ENCODE measurements around the gene TMEM119.
"Not testable (repeated sequence)": the region's sequence is repeated elsewhere in the genome, so short reads cannot be mapped to it uniquely, and the experiment has no call there.

TMEM119 gene

DNA sequence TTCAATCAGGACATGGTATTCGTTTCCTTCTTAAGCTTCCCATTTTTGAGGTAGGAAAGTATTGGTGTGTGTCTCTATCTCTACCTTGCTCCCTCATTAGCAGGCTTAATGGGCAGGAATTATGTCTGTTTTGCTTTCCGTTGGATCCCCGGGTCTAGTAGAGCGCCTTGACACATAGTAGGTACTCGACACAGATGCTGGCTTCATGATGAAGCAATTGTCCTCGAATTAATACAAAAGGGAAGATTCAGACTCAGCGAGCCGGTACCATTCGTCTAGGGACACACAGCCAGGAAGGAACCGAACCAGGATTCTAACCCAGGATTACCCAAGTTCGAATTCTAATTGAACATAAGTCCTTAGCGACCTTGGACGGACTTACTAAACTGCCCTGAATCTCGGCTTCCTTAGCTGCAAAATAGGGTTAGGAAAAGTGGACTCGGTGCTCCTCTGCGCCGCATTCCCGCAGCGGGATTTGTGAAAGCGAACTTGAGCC lies 36.0 kb downstream of the TMEM119 start:
- Mint-ChIP-seq H3K27ac (peak overlapping the region; percentile 94), H3K4me1 (ENCODE audit: low read depth) (peaks cover 53% of the 10 kb centered on the region), H3K9me3 (no peaks in the 10 kb centered on the region), H3K27me3 (no peaks in the 10 kb centered on the region), H3K36me3 (ENCODE audit: low read depth) (peaks cover 68% of the 10 kb centered on the region), H3K4me3 (peak overlapping the region; percentile 100)
- intact Hi-C loops (cut with micrococcal nuclease), result loop anchor here (5.0 kb wide), 2 partner anchors 70 to 170 kb away; partner anchors contain the start of genes CORO1C and SELPLG

DNA sequence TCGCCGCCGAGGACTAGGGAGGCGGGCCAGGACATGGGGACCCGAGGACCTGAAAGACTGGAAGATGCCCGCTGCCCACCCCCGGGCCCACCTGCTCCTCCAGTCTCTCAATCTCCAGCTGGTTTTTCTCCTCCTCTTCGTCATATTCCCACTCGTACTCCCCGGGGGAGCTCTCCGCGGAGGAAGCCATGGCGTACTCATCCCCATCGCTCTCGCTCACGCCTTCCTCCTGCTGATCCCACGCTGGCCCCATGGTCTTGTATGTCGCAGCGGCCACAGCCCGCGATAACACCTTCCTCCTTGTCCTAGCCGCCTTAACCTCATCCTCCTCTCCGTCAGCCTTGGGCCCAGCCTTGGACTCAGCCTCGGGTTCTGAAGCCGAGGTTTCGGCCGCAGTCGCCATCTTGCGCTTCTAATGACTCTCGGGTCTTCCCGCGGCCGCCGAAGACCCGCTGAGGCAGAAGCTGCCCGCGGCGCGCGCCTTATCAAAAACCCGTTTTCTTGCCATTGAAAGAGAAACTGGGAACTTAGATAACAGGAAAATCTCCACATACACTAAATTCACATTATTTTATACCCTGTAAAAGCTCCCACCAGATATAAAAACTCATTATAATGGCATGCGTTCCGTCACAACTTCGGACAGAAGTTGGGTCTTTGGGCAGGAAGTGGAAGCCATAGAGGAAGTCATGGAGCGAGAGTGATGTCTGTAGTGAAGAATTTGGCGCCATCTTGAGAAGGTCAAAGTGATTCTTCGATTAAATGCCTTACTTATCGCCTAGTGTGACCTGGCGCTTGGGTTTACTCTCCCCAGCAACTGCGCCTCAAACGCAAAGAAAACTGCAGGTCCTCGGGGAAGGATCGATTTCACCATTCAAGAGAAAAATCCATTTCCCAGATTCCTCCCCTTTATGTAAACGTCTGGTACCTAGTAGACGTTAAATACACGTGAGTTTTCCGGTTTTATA lies 36.8 kb downstream of the TMEM119 start, which contains the start of gene SART3:
SART3 (minus strand) TSS at position 422 of the 968 bp plus-strand sequence; CDS start at position 403, 19 bp downstream.
- Mint-ChIP-seq H3K4me1 (ENCODE audit: low read depth) (peaks cover 48% of the 10 kb centered on the region), H3K27me3 (no peaks in the 10 kb centered on the region), H3K36me3 (ENCODE audit: low read depth) (peaks cover 60% of the 10 kb centered on the region), H3K27ac (peak within 1 kb of the TSS; percentile 94), H3K4me3 (peak within 1 kb of the TSS; percentile 100), H3K9me3 (no peaks in the 10 kb centered on the region)
- intact Hi-C loops (cut with micrococcal nuclease), result loop anchor here (5.0 kb wide), 2 partner anchors 71 to 171 kb away; partner anchors contain the start of genes CORO1C and SELPLG

DNA sequence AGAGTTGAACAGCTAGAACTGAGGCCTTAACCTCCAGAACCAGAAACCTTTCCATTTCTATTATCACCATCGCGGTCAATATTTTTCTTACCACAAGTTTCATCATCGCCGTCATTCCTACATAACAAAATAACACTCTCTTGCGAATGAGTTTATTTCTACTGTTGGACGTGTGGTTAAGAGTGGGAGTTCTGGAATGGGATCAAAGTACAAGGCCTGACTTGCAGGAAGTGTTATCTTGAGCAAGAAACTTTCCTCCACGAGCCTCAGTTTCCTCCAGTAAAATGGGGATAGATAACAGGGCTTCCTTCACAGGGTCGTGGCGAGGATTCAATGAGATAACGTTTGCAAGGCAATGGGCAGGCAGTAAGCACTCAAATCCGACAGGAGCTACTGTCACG lies 37.6 kb downstream of the TMEM119 start:
- H3K36me3 Mint-ChIP-seq (ENCODE audit: low read depth), result peaks cover 53% of the 10 kb centered on the region
- peak overlapping the region; percentile 94 for H3K27ac Mint-ChIP-seq
- no peaks in the 10 kb centered on the region for H3K27me3 Mint-ChIP-seq
- no peaks in the 10 kb centered on the region for H3K9me3 Mint-ChIP-seq
- H3K4me3 Mint-ChIP-seq, result peak overlapping the region; percentile 100
- peaks cover 42% of the 10 kb centered on the region for H3K4me1 Mint-ChIP-seq (ENCODE audit: low read depth)
- intact Hi-C loops (cut with micrococcal nuclease), result loop anchor here (5.0 kb wide), 2 partner anchors 72 to 172 kb away; partner anchors contain the start of genes CORO1C and SELPLG

DNA sequence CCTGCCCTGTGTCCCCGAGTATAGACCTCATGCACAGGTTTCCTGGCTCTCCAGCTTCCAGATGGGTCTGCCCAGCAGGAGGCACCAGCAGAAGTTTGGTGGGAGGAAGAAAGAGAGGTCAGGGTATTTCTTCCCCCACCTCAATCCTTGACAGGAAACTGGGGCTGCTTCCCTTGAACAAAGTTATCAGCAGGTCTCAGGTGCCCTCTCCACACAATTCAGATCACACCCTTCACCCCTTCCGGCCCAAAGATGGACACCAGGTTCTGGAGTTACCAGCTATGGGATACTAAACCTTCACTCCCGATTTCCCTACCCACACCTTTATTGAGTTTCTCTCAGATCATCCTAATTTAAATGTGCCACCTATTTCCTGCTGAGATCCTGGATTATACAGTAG lies 38.1 kb downstream of the TMEM119 start:
- H3K4me1 Mint-ChIP-seq (ENCODE audit: low read depth), result peaks cover 37% of the 10 kb centered on the region
- peak overlapping the region; percentile 94 for H3K27ac Mint-ChIP-seq
- H3K36me3 Mint-ChIP-seq (ENCODE audit: low read depth), result peaks cover 47% of the 10 kb centered on the region
- peak overlapping the region; percentile 100 for H3K4me3 Mint-ChIP-seq
- no peaks in the 10 kb centered on the region for H3K27me3 Mint-ChIP-seq
- intact Hi-C loops (cut with micrococcal nuclease), result loop anchor here (5.0 kb wide), 2 partner anchors 73 to 173 kb away; partner anchors contain the start of genes CORO1C and SELPLG
- no peaks in the 10 kb centered on the region for H3K9me3 Mint-ChIP-seq

DNA sequence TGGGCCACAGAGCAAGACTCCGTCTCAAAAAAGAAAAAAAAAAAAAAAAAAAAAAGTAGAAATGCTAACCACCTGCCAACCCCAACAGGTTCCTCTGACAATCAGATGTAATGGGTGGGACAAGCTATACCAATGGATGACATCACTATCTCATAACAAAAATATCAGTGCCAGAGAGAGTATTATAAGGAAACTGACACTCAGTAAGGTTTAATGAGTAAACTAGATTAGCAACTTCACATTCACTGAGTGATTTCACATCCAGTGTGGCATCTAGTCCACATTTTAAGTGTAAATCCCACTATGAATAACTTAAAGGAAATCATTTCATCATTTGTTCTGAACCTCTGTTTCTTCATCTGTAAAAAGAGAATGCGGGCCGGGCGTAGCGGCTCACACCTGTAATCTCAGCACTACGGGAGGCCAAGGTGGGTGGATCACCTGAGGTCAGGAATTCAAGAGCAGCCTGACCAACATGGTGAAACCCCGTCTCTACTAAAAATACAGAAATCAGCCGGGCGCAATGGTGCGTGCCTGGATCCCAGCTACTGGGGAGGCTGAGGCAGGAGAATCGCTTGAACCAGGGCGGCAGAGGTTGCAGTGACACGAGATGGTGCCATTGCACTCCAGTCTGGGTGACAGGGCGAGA lies 38.8 kb downstream of the TMEM119 start:
- intact Hi-C loops (cut with micrococcal nuclease), result no loop called here
- Mint-ChIP-seq H3K36me3 (ENCODE audit: low read depth) (peaks cover 41% of the 10 kb centered on the region), H3K4me1 (ENCODE audit: low read depth) (peaks cover 36% of the 10 kb centered on the region), H3K27ac (peak overlapping the region; percentile 94), H3K27me3 (no peaks in the 10 kb centered on the region), H3K9me3 (no peaks in the 10 kb centered on the region), H3K4me3 (no peak overlapping the region)

DNA sequence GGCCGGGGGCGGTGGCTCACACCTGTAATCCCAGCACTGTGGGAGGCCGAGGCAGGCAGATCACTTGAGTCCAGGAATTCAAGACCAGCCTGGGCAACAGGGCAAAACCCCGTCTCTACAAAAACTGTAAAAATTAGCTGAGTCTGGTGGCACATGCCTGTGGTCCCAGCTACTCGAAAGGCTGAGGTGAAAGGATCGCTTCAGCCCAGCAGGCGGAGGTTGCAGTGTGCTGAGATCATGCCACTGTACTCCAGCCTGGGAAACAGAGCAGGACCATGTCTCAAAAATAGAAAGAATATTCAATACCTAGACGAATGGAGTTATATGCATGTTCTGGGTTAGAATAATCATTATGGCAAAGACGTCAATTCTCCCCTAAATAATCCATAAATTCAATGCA lies 42.5 kb downstream of the TMEM119 start:
- H3K36me3 Mint-ChIP-seq (ENCODE audit: low read depth), result peaks cover 30% of the 10 kb centered on the region
- H3K4me1 Mint-ChIP-seq (ENCODE audit: low read depth), result peaks cover 58% of the 10 kb centered on the region
- intact Hi-C loops (cut with micrococcal nuclease); H3K9me3 Mint-ChIP-seq; H3K27ac Mint-ChIP-seq; H3K4me3 Mint-ChIP-seq; H3K27me3 Mint-ChIP-seq: not testable (repeated sequence)

DNA sequence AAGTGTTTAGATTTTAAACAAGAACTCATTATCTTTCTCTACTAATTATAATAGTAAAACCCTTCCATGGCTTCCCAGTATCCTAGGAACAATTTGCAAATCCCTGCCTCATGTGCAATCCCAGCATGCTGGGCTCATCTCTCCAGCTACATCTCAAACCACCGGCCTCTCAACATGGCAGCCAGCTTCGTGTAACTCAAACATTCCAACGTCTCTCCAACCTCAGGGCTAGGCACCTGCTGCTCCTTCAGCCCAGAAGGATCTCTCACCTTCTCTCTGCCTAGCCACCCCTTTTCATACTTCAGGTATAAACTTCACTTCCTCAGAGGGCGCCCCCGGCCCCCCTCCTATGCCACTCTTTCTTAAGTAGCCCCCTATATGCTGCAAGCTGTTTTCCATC lies 44.1 kb downstream of the TMEM119 start:
- Mint-ChIP-seq H3K27me3 (no peaks in the 10 kb centered on the region), H3K4me1 (ENCODE audit: low read depth) (peaks cover 52% of the 10 kb centered on the region), H3K4me3 (no peak overlapping the region), H3K27ac (no peak overlapping the region), H3K9me3 (no peaks in the 10 kb centered on the region), H3K36me3 (ENCODE audit: low read depth) (peaks cover 23% of the 10 kb centered on the region)
- intact Hi-C loops (cut with micrococcal nuclease), result no loop called here

DNA sequence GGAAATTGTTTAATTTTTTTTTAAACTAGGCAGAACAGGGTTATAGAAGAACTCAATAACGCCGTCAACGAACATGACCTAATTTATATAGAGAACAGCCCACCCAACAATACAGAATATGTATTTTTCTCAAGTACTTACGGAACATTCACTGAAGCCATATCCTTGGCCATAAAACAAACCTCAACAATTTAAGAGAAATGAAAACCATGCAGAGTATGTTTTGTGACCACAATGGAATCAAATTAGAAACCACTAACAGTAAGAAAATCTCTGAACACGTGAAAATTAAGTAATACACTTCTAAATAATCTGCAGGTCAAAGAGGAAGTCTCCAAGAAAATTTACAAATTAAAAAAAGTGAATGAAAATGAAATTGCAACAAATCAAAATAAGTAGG lies 46.3 kb downstream of the TMEM119 start:
- peaks cover 47% of the 10 kb centered on the region for H3K4me1 Mint-ChIP-seq (ENCODE audit: low read depth)
- H3K36me3 Mint-ChIP-seq (ENCODE audit: low read depth), result peaks cover 20% of the 10 kb centered on the region
- intact Hi-C loops (cut with micrococcal nuclease), result no loop called here
- H3K9me3 Mint-ChIP-seq, result no peaks in the 10 kb centered on the region
- no peak overlapping the region for H3K4me3 Mint-ChIP-seq
- H3K27me3 Mint-ChIP-seq, result no peaks in the 10 kb centered on the region
- no peak overlapping the region for H3K27ac Mint-ChIP-seq

DNA sequence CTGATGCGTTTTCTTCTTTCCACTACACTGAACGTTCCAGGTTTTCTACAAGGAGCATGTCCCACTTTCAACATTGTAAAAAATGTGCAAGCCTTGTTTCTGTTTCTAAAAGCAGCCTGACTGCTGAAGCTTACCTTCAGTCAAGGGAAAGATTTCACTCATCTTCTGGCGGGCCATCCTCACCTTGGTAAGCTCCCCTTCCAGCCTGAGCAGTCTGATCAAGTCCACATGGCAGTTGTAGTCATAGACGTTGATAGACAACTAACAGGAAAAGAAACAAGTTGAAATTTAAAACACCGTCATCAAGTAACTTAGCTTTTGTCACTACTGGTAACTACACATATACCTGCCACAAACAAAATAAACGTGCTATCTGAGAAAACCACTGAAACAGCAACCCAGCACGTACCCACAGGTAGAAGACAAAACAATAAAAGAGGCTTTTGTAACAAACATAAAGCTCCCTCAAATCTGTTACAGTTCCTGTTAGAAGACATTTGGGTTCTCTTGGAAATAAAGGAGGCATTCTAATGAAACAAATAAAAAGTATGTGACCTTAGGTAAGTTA lies 48.8 kb downstream of the TMEM119 start:
- H3K4me1 Mint-ChIP-seq (ENCODE audit: low read depth), result peaks cover 45% of the 10 kb centered on the region
- peaks cover 43% of the 10 kb centered on the region for H3K36me3 Mint-ChIP-seq (ENCODE audit: low read depth)
- no peaks in the 10 kb centered on the region for H3K9me3 Mint-ChIP-seq
- no peak overlapping the region for H3K4me3 Mint-ChIP-seq
- H3K27ac Mint-ChIP-seq, result no peak overlapping the region
- intact Hi-C loops (cut with micrococcal nuclease), result no loop called here
- no peaks in the 10 kb centered on the region for H3K27me3 Mint-ChIP-seq

DNA sequence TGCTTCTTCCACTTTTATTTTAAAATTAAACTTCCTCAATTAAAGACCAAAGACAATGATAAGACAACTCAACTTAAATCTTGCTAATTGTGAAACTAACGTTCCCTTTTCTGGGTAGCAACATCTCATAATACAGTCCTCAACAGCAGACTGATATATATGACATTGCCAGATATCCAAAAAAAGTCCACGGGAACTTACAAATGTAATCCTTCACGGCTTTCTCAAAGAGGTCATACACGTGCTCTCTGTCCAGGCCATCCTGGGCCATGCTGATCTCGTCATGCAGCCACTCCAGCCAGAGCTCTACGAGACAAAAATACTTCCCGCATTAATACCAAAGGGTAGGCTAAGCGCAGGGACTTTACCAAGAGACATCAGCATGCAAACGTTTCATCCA lies 50.2 kb downstream of the TMEM119 start:
- H3K4me1 Mint-ChIP-seq (ENCODE audit: low read depth), result peaks cover 40% of the 10 kb centered on the region
- no peaks in the 10 kb centered on the region for H3K9me3 Mint-ChIP-seq
- H3K27me3 Mint-ChIP-seq, result no peaks in the 10 kb centered on the region
- peak overlapping the region; percentile 83 for H3K27ac Mint-ChIP-seq
- intact Hi-C loops (cut with micrococcal nuclease), result no loop called here
- H3K4me3 Mint-ChIP-seq, result peak overlapping the region; percentile 17
- H3K36me3 Mint-ChIP-seq (ENCODE audit: low read depth), result peaks cover 56% of the 10 kb centered on the region

DNA sequence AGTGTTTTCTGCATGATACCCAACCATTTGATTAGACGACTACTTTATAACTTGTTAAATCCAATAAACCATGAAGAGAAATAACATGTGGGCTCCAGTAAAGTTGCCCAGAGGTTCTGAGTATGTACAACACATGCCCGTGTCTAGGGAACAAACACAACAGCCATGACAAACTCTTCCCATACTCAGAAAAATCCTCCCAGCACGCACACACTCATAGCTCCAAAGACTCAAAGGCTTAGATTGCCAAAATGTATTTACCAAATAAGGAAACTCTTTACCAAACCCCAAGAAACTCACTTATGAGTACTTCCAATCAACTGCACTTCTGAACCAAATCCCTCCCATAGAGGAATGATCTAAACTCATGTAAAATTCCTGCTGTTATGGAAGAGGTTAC lies 54.2 kb downstream of the TMEM119 start:
- Mint-ChIP-seq H3K27ac (no peak overlapping the region), H3K36me3 (ENCODE audit: low read depth) (peaks cover 73% of the 10 kb centered on the region), H3K9me3 (no peaks in the 10 kb centered on the region), H3K4me3 (no peak overlapping the region), H3K4me1 (ENCODE audit: low read depth) (peaks cover 34% of the 10 kb centered on the region), H3K27me3 (no peaks in the 10 kb centered on the region)
- intact Hi-C loops (cut with micrococcal nuclease), result no loop called here

DNA sequence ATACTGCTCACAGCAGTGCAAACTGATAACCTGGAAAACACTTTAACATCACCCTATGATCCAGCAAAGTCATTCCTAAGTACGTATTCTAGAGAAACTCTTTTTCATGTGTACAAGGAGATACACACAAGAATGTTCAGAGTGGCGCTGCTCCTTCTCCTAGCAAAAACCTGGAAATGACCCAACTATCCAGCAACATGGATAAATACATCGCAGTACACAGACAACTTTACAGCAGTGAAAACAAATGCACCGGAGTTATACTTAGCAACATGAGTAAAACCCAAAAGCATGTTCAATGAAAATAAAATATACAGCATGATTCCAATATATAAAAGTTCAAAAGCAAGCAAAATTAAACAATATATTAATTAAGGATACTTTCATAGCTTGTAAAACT lies 55.6 kb downstream of the TMEM119 start:
- Mint-ChIP-seq H3K36me3 (ENCODE audit: low read depth) (peaks cover 78% of the 10 kb centered on the region), H3K9me3 (no peaks in the 10 kb centered on the region), H3K27me3 (no peaks in the 10 kb centered on the region), H3K4me3 (no peak overlapping the region), H3K4me1 (ENCODE audit: low read depth) (peaks cover 28% of the 10 kb centered on the region), H3K27ac (peak overlapping the region; percentile 87)
- intact Hi-C loops (cut with micrococcal nuclease), result no loop called here

Measured in dendritic cell treated with granulocyte-macrophage colony-stimulating factor and Interleukin-4, amounts not matched to agents 40 ng/mL and 50 ng/mL, for 4 days (primary cell).